Hepatocyte (in vitro differentiated cells): Measurements from ENCODE around the gene SH3YL1.

Experiments used
- CTCF ChIP-seq: fragments of 200-600 bp; sonication (generic); IDR thresholded peaks from 2 replicates; pipeline ENCODE4 v1.5.1; 2016; ENCODE audit warnings: antibody characterized with exemption, mild to moderate bottlenecking; ENCODE audit not compliant: poor library complexity
- EZH2phosphoT487 ChIP-seq: fragments of 200-600 bp; sonication (generic); IDR thresholded peaks from one replicate; pipeline ENCODE4 v1.6.1; 2018; ENCODE audit warnings: antibody characterized with exemption, mild to moderate bottlenecking, low read depth, moderate library complexity; ENCODE audit not compliant: unreplicated experiment, severe bottlenecking

DNA sequence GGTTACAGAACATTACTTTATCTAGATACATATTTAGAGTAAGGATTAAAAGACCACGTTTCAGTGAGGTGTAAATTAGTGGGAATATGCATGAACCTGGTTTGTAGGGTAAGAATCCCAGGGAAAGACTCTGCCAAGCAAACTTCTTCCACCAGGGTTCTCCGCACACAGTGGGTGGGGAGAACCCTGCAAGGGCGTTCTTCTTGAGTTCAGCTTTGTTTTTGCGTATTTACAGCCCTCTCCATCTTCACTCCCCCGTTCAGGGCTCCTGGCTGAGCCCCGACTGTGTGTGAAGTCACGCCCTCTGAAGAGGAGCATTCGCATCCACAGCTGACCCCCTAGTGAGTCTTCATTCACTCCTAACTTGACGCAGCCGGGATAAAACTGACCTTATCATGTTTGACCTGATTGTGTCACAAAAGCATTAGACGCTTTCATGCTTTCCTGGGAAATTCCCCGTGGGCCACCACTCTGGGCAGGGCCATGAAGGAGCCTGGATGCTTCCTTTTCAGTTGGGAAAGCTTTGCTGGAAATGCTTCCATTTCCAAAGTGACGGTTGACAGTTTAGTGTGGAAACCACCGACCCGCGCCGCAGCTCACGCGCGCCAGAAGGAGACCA lies 23.1 kb upstream of the SH3YL1 start:
- TF ChIP-seq CTCF (no peak), EZH2phosphoT487 (no peak)
